OCI-LY3 (cell line): ENCODE results near the gene ENC1.

Source experiments
- H2AFZ ChIP-seq: fragments of 200-600, 300-600 bp; shearing (Covaris generic); 2 replicates; pipeline ENCODE4 v1.6.0; 2014; ENCODE audit warnings: antibody characterized with exemption, low read depth, low read length
- H3K27ac ChIP-seq: fragments of 200-600, 300-600 bp; sonication (generic); 2 replicates; pipeline ENCODE4 v1.5.1; 2014; ENCODE audit warnings: mild to moderate bottlenecking, low read length, moderate library complexity, mixed read lengths
- H3K27me3 ChIP-seq: fragments of 200-600, 300-600 bp; sonication (generic); 2 replicates; pipeline ENCODE4 v1.6.1; 2014; ENCODE audit warnings: low read depth, low read length, mixed read lengths
- H3K36me3 ChIP-seq: fragments of 200-600, 300-600 bp; sonication (generic); replicated peaks from 2 replicates; pipeline ENCODE3; 2014; ENCODE audit warnings: low read depth, low read length, mixed read lengths
- H3K4me1 ChIP-seq: fragments of 300-600, 200-600 bp; sonication (generic); 2 replicates; pipeline ENCODE4 v1.6.1; 2014; ENCODE audit warnings: low read length, mixed read lengths
- H3K4me2 ChIP-seq: fragments of 200-600, 300-600 bp; sonication (generic); 2 replicates; pipeline ENCODE4 v1.6.1; 2014; ENCODE audit warnings: low read length, mixed read lengths
- H3K4me3 ChIP-seq: fragments of 300-600, 200-600 bp; sonication (generic); 2 replicates; pipeline ENCODE4 v1.5.1; 2014; ENCODE audit warnings: antibody characterized with exemption, mild to moderate bottlenecking, low read length, moderate library complexity
- H3K79me2 ChIP-seq: fragments of 300-600, 200-600 bp; shearing (Covaris generic); 2 replicates; pipeline ENCODE4 v1.6.1; 2014; ENCODE audit warnings: mild to moderate bottlenecking, low read length, mixed read lengths
- H3K9ac ChIP-seq: fragments of 300-600, 200-600 bp; shearing (Covaris generic); 2 replicates; pipeline ENCODE4 v1.6.0; 2014; ENCODE audit warnings: mild to moderate bottlenecking, low read length, moderate library complexity
- H3K9me3 ChIP-seq: fragments of 200-600, 300-600 bp; shearing (Covaris generic); 2 replicates; pipeline ENCODE4 v1.6.1; 2014; ENCODE audit warnings: low read length, mixed read lengths; ENCODE audit not compliant: insufficient read depth
- H4K20me1 ChIP-seq: fragments of 200-600, 300-600 bp; sonication (generic); 2 replicates; pipeline ENCODE4 v1.6.1; 2016; ENCODE audit warnings: low read length, mixed read lengths; ENCODE audit not compliant: insufficient read depth
- EZH2phosphoT487 ChIP-seq: fragments of 200-600 bp; shearing (Covaris generic); IDR thresholded peaks from 2 replicates; pipeline ENCODE4 v1.6.1; 2018; ENCODE audit warnings: antibody characterized with exemption, mixed run types, low read depth
- TF ChIP-seq, protein P1 (sequence below): fragments of 200-600, 300-600 bp; sonication (generic); IDR thresholded peaks from 2 replicates; pipeline ENCODE4 v1.5.1; 2014; ENCODE audit warnings: antibody characterized with exemption, low read length, low read depth

The ENC1 gene

DNA sequence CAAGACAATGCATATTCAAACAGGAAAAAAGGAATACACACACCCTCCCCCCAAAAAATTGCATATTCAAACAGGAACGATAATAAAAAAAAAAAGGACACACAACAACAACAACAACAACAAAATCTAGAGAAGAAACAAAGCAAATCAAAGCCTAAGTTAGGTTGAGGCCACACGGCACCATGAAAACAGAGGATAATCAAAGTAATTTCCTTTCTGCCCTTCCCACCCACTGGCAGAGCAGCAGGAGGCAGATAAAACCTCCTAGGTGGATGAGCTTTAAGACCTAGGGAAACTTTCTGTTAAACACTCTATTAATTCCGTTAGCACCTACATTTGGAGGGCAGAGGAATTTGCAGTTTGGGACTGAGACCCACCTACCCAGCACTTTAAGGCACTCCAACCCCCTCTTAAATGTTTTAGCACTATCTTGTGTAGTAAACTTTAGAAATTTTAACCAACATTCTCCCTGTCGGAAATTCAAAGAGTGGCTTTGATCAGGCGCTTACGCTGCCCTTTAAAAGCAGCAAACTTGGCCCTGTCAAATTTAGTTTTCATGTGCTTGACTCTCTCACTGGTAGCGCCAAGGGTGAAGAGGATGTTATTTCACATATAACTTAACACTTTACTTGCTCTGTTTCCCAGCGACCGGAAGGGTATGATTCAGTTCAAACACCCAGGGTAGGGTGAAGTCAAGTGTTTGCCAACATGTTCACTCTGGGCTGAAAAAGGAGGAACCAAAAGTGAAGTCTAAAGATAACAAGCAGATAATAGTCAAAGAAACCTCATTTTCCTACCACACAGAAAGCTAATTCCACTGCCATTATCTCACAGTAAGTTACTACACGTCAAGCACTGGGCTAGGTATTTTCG is 9.2 kb downstream of the ENC1 start:
- no peaks in the 10 kb centered on the region for H3K79me2 ChIP-seq
- H3K27me3 ChIP-seq: peaks cover 12% of the 10 kb centered on the region
- peaks cover 41% of the 10 kb centered on the region for H3K4me1 ChIP-seq
- TF ChIP-seq, protein P1, sequence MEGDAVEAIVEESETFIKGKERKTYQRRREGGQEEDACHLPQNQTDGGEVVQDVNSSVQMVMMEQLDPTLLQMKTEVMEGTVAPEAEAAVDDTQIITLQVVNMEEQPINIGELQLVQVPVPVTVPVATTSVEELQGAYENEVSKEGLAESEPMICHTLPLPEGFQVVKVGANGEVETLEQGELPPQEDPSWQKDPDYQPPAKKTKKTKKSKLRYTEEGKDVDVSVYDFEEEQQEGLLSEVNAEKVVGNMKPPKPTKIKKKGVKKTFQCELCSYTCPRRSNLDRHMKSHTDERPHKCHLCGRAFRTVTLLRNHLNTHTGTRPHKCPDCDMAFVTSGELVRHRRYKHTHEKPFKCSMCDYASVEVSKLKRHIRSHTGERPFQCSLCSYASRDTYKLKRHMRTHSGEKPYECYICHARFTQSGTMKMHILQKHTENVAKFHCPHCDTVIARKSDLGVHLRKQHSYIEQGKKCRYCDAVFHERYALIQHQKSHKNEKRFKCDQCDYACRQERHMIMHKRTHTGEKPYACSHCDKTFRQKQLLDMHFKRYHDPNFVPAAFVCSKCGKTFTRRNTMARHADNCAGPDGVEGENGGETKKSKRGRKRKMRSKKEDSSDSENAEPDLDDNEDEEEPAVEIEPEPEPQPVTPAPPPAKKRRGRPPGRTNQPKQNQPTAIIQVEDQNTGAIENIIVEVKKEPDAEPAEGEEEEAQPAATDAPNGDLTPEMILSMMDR: no peak
- TF ChIP-seq EZH2phosphoT487: no peak
- no peak overlapping the region for H2AFZ ChIP-seq
- H3K27ac ChIP-seq: peak overlapping the region; percentile 16; the same call in 1 of the 2 replicates
- H3K9me3 ChIP-seq: no peaks in the 10 kb centered on the region
- H3K9ac ChIP-seq: no peak overlapping the region
- H3K4me2 ChIP-seq: peak overlapping the region; percentile 69
- no peaks in the 10 kb centered on the region for H3K36me3 ChIP-seq
- H3K4me3 ChIP-seq: peak overlapping the region; percentile 38
- H4K20me1 ChIP-seq: peaks cover 5% of the 10 kb centered on the region; the same call in 1 of the 2 replicates

DNA sequence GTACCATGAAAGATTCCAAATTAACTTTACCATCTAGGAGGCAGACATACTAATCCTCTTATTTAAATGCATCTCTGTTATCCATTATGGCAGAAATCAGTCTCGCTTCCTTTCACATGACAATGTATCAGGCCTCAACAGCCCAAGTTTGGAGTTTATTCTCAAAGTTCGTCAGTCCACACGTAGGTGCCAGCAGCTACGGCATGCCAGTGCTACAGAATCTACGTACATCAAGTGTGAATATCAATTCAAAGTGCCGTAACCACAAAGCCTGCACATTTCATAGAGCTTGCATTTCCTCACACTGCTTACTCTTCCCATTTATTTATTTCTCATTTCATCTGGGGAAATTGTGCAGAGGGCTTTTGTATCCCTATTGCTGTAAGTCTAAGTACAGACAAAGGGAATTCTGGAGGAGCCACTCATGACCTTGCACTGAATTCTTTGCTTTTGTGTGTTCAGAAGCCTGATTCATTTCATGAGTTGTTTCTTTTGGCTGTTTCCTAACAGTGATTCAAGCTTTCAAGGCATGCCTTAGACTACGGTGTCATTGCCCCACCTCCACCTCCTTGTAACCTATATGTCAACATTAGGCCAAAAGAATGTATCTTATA is 10.0 kb downstream of the ENC1 start:
- no peak overlapping the region for H3K4me3 ChIP-seq
- H3K27me3 ChIP-seq: peaks cover 7% of the 10 kb centered on the region
- no peak overlapping the region for H3K27ac ChIP-seq
- H2AFZ ChIP-seq: no peak overlapping the region
- no peaks in the 10 kb centered on the region for H3K36me3 ChIP-seq
- peaks cover 41% of the 10 kb centered on the region for H3K4me1 ChIP-seq
- no peak overlapping the region for H3K9ac ChIP-seq
- H4K20me1 ChIP-seq: peaks cover 5% of the 10 kb centered on the region; the same call in 1 of the 2 replicates
- no peaks in the 10 kb centered on the region for H3K79me2 ChIP-seq
- no peak overlapping the region for H3K4me2 ChIP-seq
- TF ChIP-seq, protein P1: no peak
- no peak for TF ChIP-seq EZH2phosphoT487
- no peaks in the 10 kb centered on the region for H3K9me3 ChIP-seq

DNA sequence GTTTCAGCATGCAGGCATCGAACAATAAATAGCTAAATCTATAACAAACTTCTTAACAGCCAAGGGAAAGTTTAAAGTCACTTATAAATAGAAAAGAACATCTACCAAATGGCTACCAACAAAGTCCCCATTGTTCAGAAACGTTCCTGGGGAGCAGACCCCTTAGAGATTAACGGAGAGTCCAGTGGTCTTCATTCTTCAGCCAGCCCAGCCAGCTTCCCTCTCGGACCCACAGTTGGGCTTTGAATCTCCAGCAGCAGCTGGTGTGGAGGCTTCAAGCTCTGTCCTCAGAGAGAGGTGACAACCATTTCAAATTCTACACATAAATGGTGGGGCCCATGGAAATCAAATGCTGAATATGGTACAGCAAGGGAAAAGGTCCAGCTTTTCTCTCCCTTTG is 11.2 kb downstream of the ENC1 start:
- peaks cover 5% of the 10 kb centered on the region; the same call in 1 of the 2 replicates for H4K20me1 ChIP-seq
- H3K27me3 ChIP-seq: peaks cover 11% of the 10 kb centered on the region
- no peaks in the 10 kb centered on the region for H3K36me3 ChIP-seq
- no peak overlapping the region for H2AFZ ChIP-seq
- no peak overlapping the region for H3K27ac ChIP-seq
- H3K4me1 ChIP-seq: peaks cover 41% of the 10 kb centered on the region
- H3K4me3 ChIP-seq: no peak overlapping the region
- no peak overlapping the region for H3K9ac ChIP-seq
- H3K79me2 ChIP-seq: no peaks in the 10 kb centered on the region
- TF ChIP-seq, protein P1: no peak
- no peak for TF ChIP-seq EZH2phosphoT487
- no peak overlapping the region for H3K4me2 ChIP-seq
- no peaks in the 10 kb centered on the region for H3K9me3 ChIP-seq

DNA sequence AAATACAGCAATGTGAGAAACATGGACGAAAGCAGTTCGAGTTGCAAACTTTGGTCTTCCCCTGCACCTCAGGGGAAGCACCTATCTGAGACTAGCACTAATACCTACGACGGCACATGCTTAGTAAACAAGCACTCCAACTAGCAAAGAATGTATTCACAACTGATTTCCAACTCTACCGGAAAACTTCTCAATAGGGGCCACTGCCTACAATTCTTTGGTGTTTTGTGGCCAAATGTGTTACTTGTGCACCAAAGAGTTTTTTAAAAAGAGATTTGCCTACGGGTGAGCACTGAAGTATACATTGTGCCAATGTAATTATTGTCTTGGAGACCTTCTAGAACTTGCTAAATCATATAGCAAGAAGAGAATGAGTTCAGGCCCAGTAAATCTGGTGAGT is 12.2 kb downstream of the ENC1 start:
- TF ChIP-seq, protein P1: no peak
- no peak for TF ChIP-seq EZH2phosphoT487

More for the DNA sequence above, 12.2 kb downstream of the ENC1 start:
- Histone ChIP-seq H3K9me3 (no peaks in the 10 kb centered on the region), H3K4me3 (no peak overlapping the region), H3K9ac (no peak overlapping the region), H3K27me3 (peaks cover 20% of the 10 kb centered on the region), H3K79me2 (no peaks in the 10 kb centered on the region), H2AFZ (no peak overlapping the region), H3K27ac (no peak overlapping the region), H4K20me1 (peaks cover 5% of the 10 kb centered on the region; the same call in 1 of the 2 replicates), H3K4me1 (peaks cover 43% of the 10 kb centered on the region), H3K36me3 (no peaks in the 10 kb centered on the region), H3K4me2 (no peak overlapping the region)
